ENCODE results near the gene PRKCE.

GRCh38 chr2:46225150-46225625 lies 573.7 kb downstream of the PRKCE start:
- TF ChIP-seq CTCF (IDR thresholded peaks at IDR 0.05) = no peak
- no peak for TF ChIP-seq POLR2A (IDR thresholded peaks at IDR 0.05)
